Ascending aorta (tissue), 2 donors: ENCODE results near the gene PRAMEF12. TPM values are rescaled to one million over a fixed set of nuclear protein-coding genes. Genes with fewer than 3 reads are reported as not detected.
"Not testable (repeated sequence)": the region's sequence is repeated elsewhere in the genome, so short reads cannot be mapped to it uniquely, and the experiment has no call there.

ENCODE experiments used
- DNase-seq, 2 donors: peaks; one replicate each; pipeline ENCODE4 v3.0.0-alpha.2; 2019; ENCODE audit warnings: low spot score in 2 of 2
- H3K27ac ChIP-seq, 2 donors: fragments of 200-600 bp; sonication (generic); one replicate each; pipeline ENCODE4 v1.5.1; 2016 to 2017; ENCODE audit warnings: mild to moderate bottlenecking in 1 of 2
- H3K27me3 ChIP-seq: fragments of 200-600 bp; sonication (generic); one replicate; pipeline ENCODE4 v1.5.1; 2017
- H3K36me3 ChIP-seq, 2 donors: fragments of 200-600 bp; sonication (generic); one replicate each; pipeline ENCODE4 v1.5.1; 2016
- H3K4me1 ChIP-seq, 2 donors: fragments of 200-600 bp; sonication (generic); one replicate each; pipeline ENCODE4 v1.5.1; 2016 to 2017; ENCODE audit warnings: mild to moderate bottlenecking in 1 of 2
- H3K4me3 ChIP-seq, 2 donors: fragments of 200-600 bp; sonication (generic); one replicate each; pipeline ENCODE4 v1.5.1; 2016 to 2017; ENCODE audit warnings: mild to moderate bottlenecking in 1 of 2
- H3K9me3 ChIP-seq, 2 donors: fragments of 200-600 bp; sonication (generic); one replicate each; pipeline ENCODE4 v1.5.1; 2016
- CTCF ChIP-seq, 3 experiments: fragments of 200-600 bp in 2 of 3; fragments of 450-650 bp in 1 of 3; sonication (generic) in 2 of 3; IDR thresholded peaks; one replicate each; pipeline ENCODE4 v1.5.1; 2016 to 2019; ENCODE audit warnings: antibody characterized with exemption in 3 of 3, mild to moderate bottlenecking in 1 of 3, moderate library complexity in 1 of 3
- intact Hi-C: fragments of 100-400 bp; cut with DNase I; formaldehyde crosslinking; loops from one replicate; pipeline ENCODE4 v1.15.1; 2023
- total RNA-seq: library from RNA; depleted of rRNA; stranded (reverse); fragments of >200 nt; gene quantifications from one replicate; pipeline ENCODE4 v1.1.0, GENCODE V29; 2016

PRAMEF12 gene
- total RNA-seq = not detected

- H3K4me1 ChIP-seq = no peaks in the 10 kb centered on the region
- H3K9me3 ChIP-seq = no peaks in the 10 kb centered on the region
- DNase-seq = no peak
- H3K4me3 ChIP-seq = no peak within 1 kb of the TSS
- no peak within 1 kb of the TSS for H3K27ac ChIP-seq
- TF ChIP-seq CTCF (IDR thresholded peaks at IDR 0.05) = no peak
- no peaks in the 10 kb centered on the region for H3K36me3 ChIP-seq
- intact Hi-C loops = no loop called here
- H3K27me3 ChIP-seq = no peaks in the 10 kb centered on the region
These were observed at the start of gene PRAMEF12 for GRCh38 chr1:12773438-12773837. PRAMEF12 (plus strand) TSS chr1:12773738; CDS start chr1:12774868, 1,130 bp downstream.

- no peak for DNase-seq
- H3K27me3 ChIP-seq = no peaks in the 10 kb centered on the region
- peaks cover 5 to 9% of the 10 kb centered on the region in 2 donors for H3K9me3 ChIP-seq
- H3K36me3 ChIP-seq = no peaks in the 10 kb centered on the region
- H3K27ac ChIP-seq = no peak overlapping the region
- TF ChIP-seq CTCF (IDR thresholded peaks at IDR 0.05) = no peak
- H3K4me1 ChIP-seq = no peaks in the 10 kb centered on the region
- H3K4me3 ChIP-seq = no peak overlapping the region
- intact Hi-C loops = no loop called here
These were observed 45.1 kb upstream of the PRAMEF12 start for GRCh38 chr1:12728391-12728790.

- Histone ChIP-seq H3K4me3 (no peak overlapping the region), H3K27me3 (no peaks in the 10 kb centered on the region), H3K9me3 (peaks cover 5 to 9% of the 10 kb centered on the region in 2 donors), H3K36me3 (no peaks in the 10 kb centered on the region), H3K27ac (no peak overlapping the region), H3K4me1 (no peaks in the 10 kb centered on the region)
- intact Hi-C loops = no loop called here
- no peak for DNase-seq
- no peak for TF ChIP-seq CTCF (IDR thresholded peaks at IDR 0.05)
These were observed 43.4 kb upstream of the PRAMEF12 start for GRCh38 chr1:12730156-12730555.

- H3K27ac ChIP-seq, H3K4me3 ChIP-seq, intact Hi-C loops, DNase-seq, H3K4me1 ChIP-seq, H3K9me3 ChIP-seq, H3K36me3 ChIP-seq, H3K27me3 ChIP-seq: not testable (repeated sequence)
These were observed 42.5 kb upstream of the PRAMEF12 start for GRCh38 chr1:12731084-12731483.

- H3K27ac ChIP-seq = no peak overlapping the region
- peaks cover 5 to 14% of the 10 kb centered on the region in 2 donors for H3K9me3 ChIP-seq
- H3K36me3 ChIP-seq = no peaks in the 10 kb centered on the region
- no peaks in the 10 kb centered on the region for H3K27me3 ChIP-seq
- TF ChIP-seq CTCF (IDR thresholded peaks at IDR 0.05) = no peak
- DNase-seq = no peak
- no peaks in the 10 kb centered on the region for H3K4me1 ChIP-seq
- H3K4me3 ChIP-seq = no peak overlapping the region
- intact Hi-C loops = no loop called here
These were observed 38.9 kb upstream of the PRAMEF12 start for GRCh38 chr1:12734651-12735050.

GRCh38 chr1:12738934-12739333 is 34.6 kb upstream of the PRAMEF12 start:
- DNase-seq = no peak

More at GRCh38 chr1:12738934-12739333, 34.6 kb upstream of the PRAMEF12 start:
- Histone ChIP-seq H3K27ac (no peak overlapping the region), H3K27me3 (no peaks in the 10 kb centered on the region), H3K9me3 (peaks cover 0 to 9% of the 10 kb centered on the region in 2 donors), H3K36me3 (no peaks in the 10 kb centered on the region), H3K4me1 (no peaks in the 10 kb centered on the region), H3K4me3 (no peak overlapping the region)
- intact Hi-C loops = no loop called here
- TF ChIP-seq CTCF (IDR thresholded peaks at IDR 0.05) = no peak
